A549 treated with GW870086 at 1 μM for 4 hours (cell line): ENCODE data around the gene HK3. TPM values are rescaled to one million over a fixed set of nuclear protein-coding genes. Genes with fewer than 3 reads are reported as not detected.

Experiments
- total RNA-seq: library from RNA; stranded (reverse); fragments of 200-300 nt; extraction: Qiagen RNA extraction; gene quantifications from 5 replicates; pipeline ENCODE4 v1.2.3, GENCODE V29; 2022; ENCODE audit warnings: low read depth

Gene HK3
- 0.05 to 0.13 TPM in 2 of 5 replicates, not detected in the others for total RNA-seq

GRCh38 chr5:176899296-176899891 is at the start of gene HK3:
Gene HK3 (minus strand): TSS chr5:176899346. CDS start chr5:176896159, 3,187 bp downstream.

Other genes with a start within 250 kb of the HK3 start
- 0.30 to 0.68 TPM (median 0.46 TPM) in 5 replicates for gene UNC5A, start 88.8 kb downstream of the HK3 start, total RNA-seq
- gene UIMC1, start 107.4 kb upstream of the HK3 start, total RNA-seq: 40.6 to 45.8 TPM (median 42.9 TPM) in 5 replicates
- gene ZNF346, start 123.3 kb upstream of the HK3 start, total RNA-seq: 8.8 to 11.9 TPM (median 10.1 TPM) in 5 replicates
- gene FGFR4, start 187.6 kb upstream of the HK3 start, total RNA-seq: 18.1 to 25.8 TPM (median 22.7 TPM) in 5 replicates
- gene NSD1, start 234.4 kb upstream of the HK3 start, total RNA-seq: 16.1 to 24.5 TPM (median 20.0 TPM) in 5 replicates